Ascending aorta (tissue), 2 donors: ENCODE data around the gene METTL25B. TPM values are rescaled to one million over a fixed set of nuclear protein-coding genes. Genes with fewer than 3 reads are reported as not detected.

Experiments
- DNase-seq, 2 donors: peaks; one replicate each; pipeline ENCODE4 v3.0.0-alpha.2; 2019; ENCODE audit warnings: low spot score in 2 of 2
- H3K27ac ChIP-seq, 2 donors: fragments of 200-600 bp; sonication (generic); one replicate each; pipeline ENCODE4 v1.5.1; 2016 to 2017; ENCODE audit warnings: mild to moderate bottlenecking in 1 of 2
- H3K27me3 ChIP-seq: fragments of 200-600 bp; sonication (generic); one replicate; pipeline ENCODE4 v1.5.1; 2017
- H3K36me3 ChIP-seq, 2 donors: fragments of 200-600 bp; sonication (generic); one replicate each; pipeline ENCODE4 v1.5.1; 2016
- H3K4me1 ChIP-seq, 2 donors: fragments of 200-600 bp; sonication (generic); one replicate each; pipeline ENCODE4 v1.5.1; 2016 to 2017; ENCODE audit warnings: mild to moderate bottlenecking in 1 of 2
- H3K4me3 ChIP-seq, 2 donors: fragments of 200-600 bp; sonication (generic); one replicate each; pipeline ENCODE4 v1.5.1; 2016 to 2017; ENCODE audit warnings: mild to moderate bottlenecking in 1 of 2
- H3K9me3 ChIP-seq, 2 donors: fragments of 200-600 bp; sonication (generic); one replicate each; pipeline ENCODE4 v1.5.1; 2016
- intact Hi-C: fragments of 100-400 bp; cut with DNase I; formaldehyde crosslinking; loops from one replicate; pipeline ENCODE4 v1.15.1; 2023
- total RNA-seq: library from RNA; depleted of rRNA; stranded (reverse); fragments of >200 nt; gene quantifications from one replicate; pipeline ENCODE4 v1.1.0, GENCODE V29; 2016
- TF ChIP-seq, protein P1 (sequence below), 3 experiments: fragments of 200-600 bp in 2 of 3; fragments of 450-650 bp in 1 of 3; sonication (generic) in 2 of 3; IDR thresholded peaks; one replicate each; pipeline ENCODE4 v1.5.1; 2016 to 2019; ENCODE audit warnings: antibody characterized with exemption in 3 of 3, mild to moderate bottlenecking in 1 of 3, moderate library complexity in 1 of 3

METTL25B gene
- total RNA-seq, 1 donor from 2014 or later, result 9.9 TPM

DNA sequence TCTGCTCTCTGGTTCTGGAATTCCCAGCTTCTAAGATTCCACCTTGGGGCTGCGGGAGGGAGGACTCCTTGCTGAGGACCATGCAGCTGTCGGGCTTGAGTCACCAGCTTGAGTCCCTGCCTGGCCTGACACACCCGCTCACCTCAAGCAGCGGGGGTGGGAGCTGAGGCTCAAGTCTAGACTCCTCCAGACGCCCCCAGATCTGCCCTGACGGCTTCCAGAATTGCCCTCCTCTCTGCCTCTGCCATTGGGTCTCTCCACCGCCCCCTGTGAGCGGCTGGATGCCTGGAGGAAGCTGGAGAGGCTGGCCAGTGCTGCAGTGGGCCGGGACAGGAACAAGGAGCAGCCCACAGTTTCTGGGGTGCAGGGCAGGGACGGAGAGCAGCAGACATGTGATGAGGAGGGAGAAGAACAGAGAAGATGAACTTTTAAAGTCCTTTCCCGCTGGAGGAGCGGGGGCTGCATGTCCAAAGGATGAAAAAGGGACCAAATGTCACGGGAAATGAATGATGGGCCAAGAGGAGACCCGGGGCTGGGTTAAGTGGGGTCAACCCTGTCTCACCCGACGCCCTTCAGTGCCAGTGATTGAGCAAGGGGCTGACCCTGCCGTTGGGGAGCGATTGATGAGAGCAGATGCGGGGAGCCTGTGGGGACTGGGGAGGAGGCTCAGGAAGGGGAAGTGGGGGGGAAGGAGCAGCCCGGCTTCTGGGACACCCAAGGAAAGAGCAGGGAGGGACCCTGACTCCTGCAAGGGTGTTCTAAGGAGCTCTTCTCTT, 36.4 kb upstream of the METTL25B start:
- H3K36me3 ChIP-seq, result no peaks in the 10 kb centered on the region
- no peak for DNase-seq
- no peaks in the 10 kb centered on the region for H3K9me3 ChIP-seq
- peaks cover 8% of the 10 kb centered on the region for H3K27me3 ChIP-seq
- H3K27ac ChIP-seq, result no peak overlapping the region
- TF ChIP-seq, protein P1, sequence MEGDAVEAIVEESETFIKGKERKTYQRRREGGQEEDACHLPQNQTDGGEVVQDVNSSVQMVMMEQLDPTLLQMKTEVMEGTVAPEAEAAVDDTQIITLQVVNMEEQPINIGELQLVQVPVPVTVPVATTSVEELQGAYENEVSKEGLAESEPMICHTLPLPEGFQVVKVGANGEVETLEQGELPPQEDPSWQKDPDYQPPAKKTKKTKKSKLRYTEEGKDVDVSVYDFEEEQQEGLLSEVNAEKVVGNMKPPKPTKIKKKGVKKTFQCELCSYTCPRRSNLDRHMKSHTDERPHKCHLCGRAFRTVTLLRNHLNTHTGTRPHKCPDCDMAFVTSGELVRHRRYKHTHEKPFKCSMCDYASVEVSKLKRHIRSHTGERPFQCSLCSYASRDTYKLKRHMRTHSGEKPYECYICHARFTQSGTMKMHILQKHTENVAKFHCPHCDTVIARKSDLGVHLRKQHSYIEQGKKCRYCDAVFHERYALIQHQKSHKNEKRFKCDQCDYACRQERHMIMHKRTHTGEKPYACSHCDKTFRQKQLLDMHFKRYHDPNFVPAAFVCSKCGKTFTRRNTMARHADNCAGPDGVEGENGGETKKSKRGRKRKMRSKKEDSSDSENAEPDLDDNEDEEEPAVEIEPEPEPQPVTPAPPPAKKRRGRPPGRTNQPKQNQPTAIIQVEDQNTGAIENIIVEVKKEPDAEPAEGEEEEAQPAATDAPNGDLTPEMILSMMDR (IDR thresholded peaks at IDR 0.05), result no peak
- H3K4me3 ChIP-seq, result no peak overlapping the region
- intact Hi-C loops, result loop anchor here (10.0 kb wide), 1 partner anchor 203 kb away; the partner anchor contains the start of gene PEAR1
- H3K4me1 ChIP-seq, result peaks cover 3 to 8% of the 10 kb centered on the region in 2 donors

DNA sequence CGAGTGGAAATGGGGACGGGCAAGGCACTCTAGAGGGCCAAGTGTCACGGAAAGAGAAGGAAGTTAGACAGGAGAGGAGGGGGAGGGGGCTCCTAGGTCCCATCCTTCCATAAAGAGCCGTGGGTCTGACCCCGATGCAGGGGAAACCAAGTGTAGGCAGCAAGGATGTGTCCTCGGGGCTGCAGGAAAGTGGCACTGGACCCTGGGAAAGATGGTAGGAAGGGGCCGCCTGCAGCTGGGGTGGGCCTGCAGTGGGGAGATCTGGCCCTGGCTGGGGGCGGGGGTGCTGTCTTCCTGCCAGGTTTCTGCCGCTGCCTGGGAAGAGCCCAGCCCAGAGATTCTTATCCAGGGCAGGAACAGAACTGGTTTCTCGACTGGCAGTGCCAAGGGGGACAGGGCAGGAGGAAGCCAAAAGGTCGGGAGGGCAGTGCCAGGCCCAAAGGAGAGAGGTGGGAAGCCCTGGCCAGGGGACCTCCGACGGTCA, 35.8 kb upstream of the METTL25B start:
- Histone ChIP-seq H3K36me3 (no peaks in the 10 kb centered on the region), H3K4me1 (peaks cover 3 to 8% of the 10 kb centered on the region in 2 donors), H3K27me3 (peaks cover 8% of the 10 kb centered on the region), H3K9me3 (no peaks in the 10 kb centered on the region), H3K27ac (no peak overlapping the region), H3K4me3 (no peak overlapping the region)
- TF ChIP-seq, protein P1 (IDR thresholded peaks at IDR 0.05), result no peak
- no peak for DNase-seq
- intact Hi-C loops, result loop anchor here (10.0 kb wide), 1 partner anchor 202 kb away; the partner anchor contains the start of gene PEAR1

DNA sequence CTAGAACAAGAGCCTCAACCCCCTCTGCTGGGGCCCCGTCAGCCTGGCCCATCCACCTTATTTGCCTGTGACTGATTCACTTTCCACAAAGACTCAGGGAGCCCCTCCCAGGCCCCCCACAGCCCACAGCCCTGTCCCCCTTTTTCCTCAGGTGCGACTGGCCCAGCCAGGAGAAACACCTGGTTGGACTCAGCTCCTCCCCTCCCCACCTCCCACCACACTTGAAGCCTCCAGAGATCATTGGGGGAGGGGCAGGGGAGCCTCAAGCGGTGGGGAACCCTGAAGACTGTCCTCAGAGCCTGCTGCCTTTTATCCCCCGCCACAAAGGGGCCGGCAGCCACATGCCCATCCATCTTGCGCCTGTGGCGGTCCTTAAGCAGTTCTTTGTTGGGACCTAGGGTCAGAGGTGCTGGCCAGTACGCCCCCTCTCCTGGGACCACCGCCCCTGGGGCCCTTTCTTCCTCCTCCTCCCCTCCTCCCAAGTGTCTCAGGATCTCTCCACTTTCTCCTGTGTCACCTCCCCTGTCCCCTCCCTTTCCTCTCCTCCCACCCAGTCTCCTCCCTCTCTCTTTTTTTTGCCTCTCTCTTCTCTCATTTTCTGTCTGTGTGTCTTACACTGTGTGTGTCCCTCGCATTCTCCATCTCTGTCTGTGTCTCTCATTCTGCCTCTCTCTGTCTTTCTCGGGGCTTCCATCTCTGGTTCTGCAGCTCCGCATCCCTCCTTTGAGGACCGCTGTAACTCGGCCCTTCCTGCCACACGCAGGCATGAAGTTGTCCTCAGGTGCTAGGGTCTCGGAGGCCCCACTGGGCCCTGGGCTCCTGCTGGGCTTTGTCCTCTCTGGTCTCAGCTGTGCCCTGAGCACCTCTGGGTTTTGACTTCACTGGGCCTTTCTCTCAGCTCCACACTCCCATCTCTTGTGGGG, 35.1 kb upstream of the METTL25B start:
- no peak for DNase-seq
- intact Hi-C loops, result loop anchor here (10.0 kb wide), 1 partner anchor 202 kb away; the partner anchor contains the start of gene PEAR1
- no peak overlapping the region for H3K27ac ChIP-seq
- H3K27me3 ChIP-seq, result peaks cover 8% of the 10 kb centered on the region
- H3K4me1 ChIP-seq, result peaks cover 3 to 8% of the 10 kb centered on the region in 2 donors
- H3K4me3 ChIP-seq, result no peak overlapping the region
- no peaks in the 10 kb centered on the region for H3K36me3 ChIP-seq
- TF ChIP-seq, protein P1 (IDR thresholded peaks at IDR 0.05), result no peak
- H3K9me3 ChIP-seq, result no peaks in the 10 kb centered on the region

DNA sequence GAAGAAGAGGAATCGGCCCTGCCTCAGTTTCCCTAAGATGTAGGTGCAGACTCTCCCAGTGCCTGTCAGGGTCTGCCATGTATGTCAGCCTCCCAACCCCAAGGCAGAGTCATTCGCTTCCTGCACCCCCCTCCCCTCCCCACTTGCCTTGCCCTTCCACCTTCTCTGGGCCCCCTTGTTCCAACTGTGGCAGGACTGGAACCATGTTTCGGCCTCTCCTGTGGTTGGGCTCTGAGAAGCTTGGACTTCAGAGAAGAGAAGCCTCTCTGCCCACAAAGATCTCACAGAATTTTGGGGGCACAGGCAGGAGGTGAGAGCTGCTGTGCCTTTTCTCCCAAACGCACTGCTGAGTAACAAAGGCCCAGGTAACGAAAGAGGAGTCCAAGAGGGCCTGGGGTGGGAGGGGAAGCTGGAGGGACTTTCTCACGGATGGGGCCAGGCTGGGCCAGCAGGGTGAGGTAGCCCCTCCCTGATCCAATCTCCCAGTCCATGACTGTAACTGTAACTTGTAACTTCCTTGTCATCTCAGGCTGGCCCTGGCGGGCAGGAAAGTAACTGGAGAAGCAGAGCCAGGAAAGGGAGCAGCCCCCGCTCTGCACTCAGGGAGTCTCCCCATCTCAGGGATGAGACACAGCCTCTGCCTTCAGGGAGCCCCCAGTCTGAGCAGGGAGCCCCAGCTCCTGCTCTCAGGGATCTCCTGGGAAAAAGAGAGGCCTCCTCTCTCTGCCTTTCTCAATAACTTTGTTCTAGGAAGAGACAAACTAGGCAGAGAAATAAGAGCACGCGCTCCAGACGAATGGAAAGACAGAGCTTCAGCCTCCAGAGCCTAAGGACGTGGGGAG, 34.2 kb upstream of the METTL25B start:
- Histone ChIP-seq H3K4me1 (peaks cover 3 to 8% of the 10 kb centered on the region in 2 donors), H3K27me3 (peaks cover 8% of the 10 kb centered on the region), H3K9me3 (no peaks in the 10 kb centered on the region), H3K36me3 (no peaks in the 10 kb centered on the region), H3K4me3 (no peak overlapping the region), H3K27ac (no peak overlapping the region)
- TF ChIP-seq, protein P1 (IDR thresholded peaks at IDR 0.05), result no peak
- intact Hi-C loops, result loop anchor here (10.0 kb wide), 1 partner anchor 201 kb away; the partner anchor contains the start of gene PEAR1
- DNase-seq, result no peak

DNA sequence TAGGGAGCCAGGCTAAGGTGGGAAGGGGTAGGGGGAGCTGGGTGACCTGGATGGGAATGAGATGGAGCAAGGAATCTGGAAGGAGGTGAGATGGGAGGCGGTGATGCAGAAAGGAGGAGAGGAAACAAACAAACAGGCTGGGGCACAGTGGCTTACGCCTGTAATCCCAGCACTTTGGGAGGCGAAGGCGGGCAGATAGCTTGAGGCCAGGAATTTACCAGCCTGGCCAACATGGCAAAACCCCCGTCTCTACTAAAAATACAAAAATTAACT, 33.6 kb upstream of the METTL25B start:
- Histone ChIP-seq H3K4me1 (peaks cover 2 to 4% of the 10 kb centered on the region in 2 donors), H3K9me3 (no peaks in the 10 kb centered on the region), H3K27me3 (peaks cover 8% of the 10 kb centered on the region), H3K4me3 (no peak overlapping the region), H3K27ac (no peak overlapping the region), H3K36me3 (no peaks in the 10 kb centered on the region)
- intact Hi-C loops, result loop anchor here (10.0 kb wide), 1 partner anchor 200 kb away; the partner anchor contains the start of gene PEAR1
- TF ChIP-seq, protein P1 (IDR thresholded peaks at IDR 0.05), result no peak
- DNase-seq, result no peak
